ENCODE results near the gene NFIB.

NFIB gene

DNA sequence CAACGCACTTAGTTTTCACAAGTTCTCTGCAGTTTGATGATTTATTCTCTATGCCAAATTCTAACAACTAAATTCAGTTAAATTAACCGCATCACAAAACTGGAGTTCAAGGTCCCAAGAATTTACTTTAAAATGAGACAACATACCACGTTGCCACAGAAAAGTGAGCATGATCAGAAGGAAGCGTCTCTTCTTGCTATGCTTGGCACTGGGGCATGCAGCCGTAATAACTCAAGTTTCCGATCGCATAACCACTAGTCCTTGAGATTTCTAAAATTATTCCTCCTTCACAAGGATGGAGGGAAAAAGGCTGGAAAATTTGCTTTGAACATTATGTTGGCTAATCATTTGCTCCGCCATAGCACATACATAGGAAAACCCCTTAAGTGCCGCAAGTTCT lies 13.9 kb downstream of the NFIB start:
- H3K4me3 ChIP-seq (ENCODE audit: low read depth, low read length) = no peak overlapping the region
- TF ChIP-seq, protein P1, sequence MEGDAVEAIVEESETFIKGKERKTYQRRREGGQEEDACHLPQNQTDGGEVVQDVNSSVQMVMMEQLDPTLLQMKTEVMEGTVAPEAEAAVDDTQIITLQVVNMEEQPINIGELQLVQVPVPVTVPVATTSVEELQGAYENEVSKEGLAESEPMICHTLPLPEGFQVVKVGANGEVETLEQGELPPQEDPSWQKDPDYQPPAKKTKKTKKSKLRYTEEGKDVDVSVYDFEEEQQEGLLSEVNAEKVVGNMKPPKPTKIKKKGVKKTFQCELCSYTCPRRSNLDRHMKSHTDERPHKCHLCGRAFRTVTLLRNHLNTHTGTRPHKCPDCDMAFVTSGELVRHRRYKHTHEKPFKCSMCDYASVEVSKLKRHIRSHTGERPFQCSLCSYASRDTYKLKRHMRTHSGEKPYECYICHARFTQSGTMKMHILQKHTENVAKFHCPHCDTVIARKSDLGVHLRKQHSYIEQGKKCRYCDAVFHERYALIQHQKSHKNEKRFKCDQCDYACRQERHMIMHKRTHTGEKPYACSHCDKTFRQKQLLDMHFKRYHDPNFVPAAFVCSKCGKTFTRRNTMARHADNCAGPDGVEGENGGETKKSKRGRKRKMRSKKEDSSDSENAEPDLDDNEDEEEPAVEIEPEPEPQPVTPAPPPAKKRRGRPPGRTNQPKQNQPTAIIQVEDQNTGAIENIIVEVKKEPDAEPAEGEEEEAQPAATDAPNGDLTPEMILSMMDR (IDR thresholded peaks at IDR 0.05; ENCODE audit: low read depth, low read length) = no peak

DNA sequence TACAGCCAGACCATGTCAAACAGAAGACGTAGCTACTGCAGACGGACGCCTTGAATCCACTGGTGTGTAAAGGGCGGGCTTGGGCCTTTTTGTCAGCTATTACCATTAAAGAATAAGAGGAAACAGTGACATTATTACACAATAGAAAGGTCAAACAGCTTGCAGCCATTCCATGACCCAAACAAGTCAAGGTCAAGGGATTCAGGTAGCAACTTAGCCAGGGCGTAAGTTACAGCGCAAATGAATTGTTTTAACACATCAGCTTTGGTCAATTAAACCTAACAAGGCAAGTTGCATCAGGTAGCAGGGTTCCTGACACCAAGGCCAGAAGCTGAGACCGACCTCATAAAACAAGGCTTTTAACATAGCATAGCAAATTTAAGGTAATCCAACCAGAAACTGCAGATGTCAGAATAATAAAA lies 15.3 kb downstream of the NFIB start:
- H3K4me3 ChIP-seq (ENCODE audit: low read depth, low read length) = no peak overlapping the region
- TF ChIP-seq, protein P1 (IDR thresholded peaks at IDR 0.05; ENCODE audit: low read depth, low read length) = no peak

DNA sequence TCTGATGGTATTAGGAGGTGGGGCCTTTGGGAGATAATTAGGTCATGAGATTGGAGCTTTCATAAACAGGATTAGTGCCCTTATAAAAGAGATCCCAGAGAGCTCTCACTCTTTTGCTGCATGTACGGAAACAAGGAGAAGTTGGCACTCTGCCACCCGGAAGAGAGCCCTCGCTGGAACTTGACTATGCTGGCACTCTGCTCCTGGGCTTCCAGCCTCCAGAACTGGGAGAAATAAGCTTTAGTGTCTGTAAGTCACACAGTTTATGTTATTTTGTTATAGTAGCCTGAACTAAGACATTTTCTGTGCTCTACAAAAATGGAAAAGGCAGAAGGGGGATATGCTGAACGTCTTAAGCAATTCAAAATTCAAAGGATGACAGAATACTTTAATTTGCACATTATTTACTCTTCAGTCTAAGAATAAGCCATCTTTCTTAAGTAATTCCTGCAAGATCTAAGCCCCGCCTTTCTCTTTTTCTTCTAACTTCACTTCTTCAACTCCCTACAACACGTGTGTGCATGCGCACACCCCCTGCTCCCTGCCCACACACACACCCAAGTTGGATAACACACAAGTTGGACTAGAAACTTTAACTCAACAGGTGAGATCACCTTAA lies 17.3 kb downstream of the NFIB start:
- TF ChIP-seq, protein P1 (IDR thresholded peaks at IDR 0.05; ENCODE audit: low read depth, low read length) = no peak
- H3K4me3 ChIP-seq (ENCODE audit: low read depth, low read length) = no peak overlapping the region

DNA sequence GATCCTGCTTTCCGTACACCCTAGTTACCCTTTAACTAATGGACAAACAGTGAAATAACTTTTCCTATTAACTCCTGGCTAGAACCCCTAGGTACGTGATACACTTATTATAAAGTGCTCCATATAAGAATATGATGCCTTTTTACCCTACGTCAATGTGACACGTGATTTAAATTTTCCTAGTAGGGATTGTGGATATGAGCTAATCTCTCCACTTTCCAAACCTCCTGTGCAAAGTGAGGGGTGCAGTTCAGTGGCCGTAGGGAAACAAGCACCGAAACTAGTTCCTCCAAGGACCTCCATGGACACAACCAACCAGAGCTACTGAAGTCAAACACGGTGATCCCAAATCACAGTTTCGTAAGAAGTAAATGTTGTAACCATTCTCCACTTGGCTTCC lies 19.3 kb downstream of the NFIB start:
- TF ChIP-seq, protein P1 (IDR thresholded peaks at IDR 0.05; ENCODE audit: low read depth, low read length) = no peak

DNA sequence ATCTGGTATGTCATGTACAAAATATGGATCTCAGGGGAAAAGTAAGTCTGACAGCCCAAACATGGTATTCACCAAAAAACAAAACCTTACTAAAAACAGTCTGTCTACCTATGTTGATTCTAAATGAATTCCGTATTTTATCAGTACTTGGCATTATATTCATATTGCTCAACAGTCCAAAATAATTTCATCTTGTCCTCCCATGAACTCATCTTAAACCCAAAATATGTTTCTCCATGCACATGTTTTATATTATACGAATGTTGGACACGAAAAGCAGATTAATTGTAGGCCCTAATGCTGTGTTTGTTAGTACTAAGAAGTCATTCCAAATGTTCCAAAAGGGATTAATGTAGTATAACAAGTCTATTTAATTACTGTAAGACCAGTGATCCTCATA lies 20.1 kb downstream of the NFIB start:
- TF ChIP-seq, protein P1 (IDR thresholded peaks at IDR 0.05; ENCODE audit: low read depth, low read length) = no peak
- H3K4me3 ChIP-seq (ENCODE audit: low read depth, low read length) = no peak overlapping the region

More for the DNA sequence above, 19.3 kb downstream of the NFIB start:
- H3K4me3 ChIP-seq (ENCODE audit: low read depth, low read length) = no peak overlapping the region

DNA sequence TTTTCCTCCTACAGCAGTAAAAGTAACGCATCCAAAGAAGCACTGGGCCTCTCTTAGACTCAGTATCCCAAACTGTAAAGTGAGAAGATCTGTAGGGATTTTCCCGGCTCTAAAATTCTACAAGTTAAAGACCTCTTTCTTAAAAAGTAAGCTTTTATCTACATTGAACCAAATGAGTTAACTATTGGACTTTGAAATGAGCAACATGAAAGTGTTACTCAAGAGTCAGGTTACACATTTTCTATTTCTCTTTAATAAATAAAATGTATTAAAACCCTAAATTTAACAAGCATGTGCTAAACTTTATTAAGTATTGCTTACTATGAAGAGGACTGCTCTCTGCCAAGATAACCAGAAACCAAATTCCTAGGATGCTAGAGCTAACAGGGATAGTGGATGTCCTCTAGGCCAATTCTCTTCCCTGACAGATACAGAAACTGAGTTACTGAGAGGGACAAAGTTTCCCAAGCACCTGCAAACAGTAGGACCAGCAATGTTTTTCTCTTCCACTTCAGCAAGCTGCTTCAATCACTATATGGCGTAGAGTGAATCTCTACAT lies 21.7 kb downstream of the NFIB start:
- no peak overlapping the region for H3K4me3 ChIP-seq (ENCODE audit: low read depth, low read length)
- TF ChIP-seq, protein P1 (IDR thresholded peaks at IDR 0.05; ENCODE audit: low read depth, low read length) = no peak

DNA sequence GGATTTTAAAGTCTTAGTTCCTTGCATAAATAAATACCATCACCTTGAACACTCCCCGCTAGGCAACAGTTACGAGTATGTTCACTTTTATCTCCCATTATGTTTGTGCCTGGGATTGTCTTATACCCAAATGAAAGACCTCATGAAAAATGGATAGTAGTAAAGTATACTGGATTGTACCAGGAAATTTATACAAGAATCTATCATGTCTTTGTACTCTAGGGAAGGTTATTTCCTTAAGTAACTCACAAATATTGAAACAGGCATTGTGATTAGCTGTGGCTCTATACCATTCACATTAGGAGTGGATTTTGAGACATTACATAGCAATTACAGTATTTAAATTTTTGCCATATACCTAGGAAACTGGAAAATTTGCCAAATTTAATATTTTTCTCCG lies 24.0 kb downstream of the NFIB start:
- TF ChIP-seq, protein P1 (IDR thresholded peaks at IDR 0.05; ENCODE audit: low read depth, low read length) = no peak
- no peak overlapping the region for H3K4me3 ChIP-seq (ENCODE audit: low read depth, low read length)

Measured in WI38 (cell line).